ENCODE data around the gene GNL1. TPM values are rescaled to one million over a fixed set of nuclear protein-coding genes. Genes with fewer than 3 reads are reported as not detected.

GNL1 gene
- total and polyA plus RNA-seq, 9 of the 15 experiments (the other 6 are each of a cell fraction or from before 2014, with no cell fraction given) = 0.73 to 112 (median 58.0) TPM

DNA sequence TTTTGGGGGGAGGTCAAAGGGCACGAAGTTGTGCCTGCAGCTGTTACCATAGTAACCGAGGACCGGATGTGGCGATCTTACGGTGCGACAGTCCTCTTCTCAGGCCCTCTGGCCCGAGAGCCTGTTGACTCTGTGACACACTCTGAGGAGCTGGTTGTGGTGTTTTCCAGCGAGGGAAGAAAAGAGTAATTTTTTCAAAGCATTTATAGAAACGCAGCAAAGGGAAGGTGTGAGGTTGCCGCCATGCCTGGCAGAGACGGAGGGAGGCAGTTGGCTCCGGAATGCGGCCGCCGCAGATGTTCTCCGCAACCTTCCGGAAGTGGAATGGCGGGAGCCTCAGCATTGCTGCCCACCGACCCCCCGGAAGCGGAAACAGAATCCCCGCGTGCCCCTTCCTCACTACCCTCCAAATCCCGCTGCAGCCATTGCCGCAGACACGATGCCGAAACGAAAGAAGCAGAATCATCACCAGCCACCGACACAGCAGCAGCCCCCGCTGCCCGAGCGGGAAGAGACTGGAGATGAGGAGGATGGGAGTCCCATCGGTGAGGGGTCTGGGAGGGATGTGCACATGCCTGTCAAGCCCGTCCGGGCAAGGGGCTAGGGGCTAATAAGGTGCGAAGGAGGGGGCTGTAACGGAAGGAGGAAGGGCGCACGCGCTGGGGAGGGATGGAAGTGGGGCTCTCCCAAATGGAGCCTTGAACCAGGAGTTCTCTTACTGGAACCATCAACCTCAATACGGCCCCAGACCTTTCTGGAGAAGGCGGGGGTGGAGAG is 805 bp upstream of the GNL1 start, which contains the start of gene PRR3 (continued):
- TF ChIP-seq TCF7 (IDR thresholded peaks at IDR 0.05; ENCODE audit: borderline replicate concordance) (no peak), STAG1 (CRISPR knock-in tag; IDR thresholded peaks at IDR 0.05; ENCODE audit: borderline replicate concordance) (no peak), MECOM (CRISPR knock-in tag; IDR thresholded peaks at IDR 0.05) (no peak), SMARCE1 (IDR thresholded peaks at IDR 0.05) (no peak; the same call in 1 of the 2 replicates), ZBTB1 (CRISPR knock-in tag; IDR thresholded peaks at IDR 0.05; ENCODE audit: borderline replicate concordance, low read depth) (peak; percentile 81), ZNF121 (CRISPR knock-in tag; conservative IDR thresholded peaks at IDR 0.05) (no peak), TBP (optimal IDR thresholded peaks at IDR 0.05; ENCODE audit: low read depth, low read length) (peak; percentile 92), TEAD1 (CRISPR knock-in tag; IDR thresholded peaks at IDR 0.05) (peak; percentile 62 to 97; a peak in 3 of 4 replicates), ARID4B (CRISPR knock-in tag; IDR thresholded peaks at IDR 0.05) (no peak; the same call in none of the 2 replicates), TFAP4 (CRISPR knock-in tag; IDR thresholded peaks at IDR 0.05; ENCODE audit: borderline replicate concordance) (peak; percentile 81), POLR2B (IDR thresholded peaks at IDR 0.05; ENCODE audit: low read depth, partially characterized antibody) (peak; percentile 86), CC2D1A (IDR thresholded peaks at IDR 0.05) (peak; percentile 33; the same call in 1 of the 2 replicates), JUNB (CRISPR knock-in tag; conservative IDR thresholded peaks at IDR 0.05) (no peak), ZNF239 (CRISPR knock-in tag; IDR thresholded peaks at IDR 0.05) (no peak), KAT2B (IDR thresholded peaks at IDR 0.05; ENCODE audit: low read depth, low read length) (no peak), CBX5 (IDR thresholded peaks at IDR 0.05; ENCODE audit: borderline replicate concordance, low read depth) (0 out of 2 replicates have a peak, but pooled peaks have one; percentile 40), MEIS2 (IDR thresholded peaks at IDR 0.05; ENCODE audit: partially characterized antibody) (no peak), ZNF347 (CRISPR knock-in tag; IDR thresholded peaks at IDR 0.05; ENCODE audit: low read depth) (no peak)
- TF ChIP-seq, protein P1, sequence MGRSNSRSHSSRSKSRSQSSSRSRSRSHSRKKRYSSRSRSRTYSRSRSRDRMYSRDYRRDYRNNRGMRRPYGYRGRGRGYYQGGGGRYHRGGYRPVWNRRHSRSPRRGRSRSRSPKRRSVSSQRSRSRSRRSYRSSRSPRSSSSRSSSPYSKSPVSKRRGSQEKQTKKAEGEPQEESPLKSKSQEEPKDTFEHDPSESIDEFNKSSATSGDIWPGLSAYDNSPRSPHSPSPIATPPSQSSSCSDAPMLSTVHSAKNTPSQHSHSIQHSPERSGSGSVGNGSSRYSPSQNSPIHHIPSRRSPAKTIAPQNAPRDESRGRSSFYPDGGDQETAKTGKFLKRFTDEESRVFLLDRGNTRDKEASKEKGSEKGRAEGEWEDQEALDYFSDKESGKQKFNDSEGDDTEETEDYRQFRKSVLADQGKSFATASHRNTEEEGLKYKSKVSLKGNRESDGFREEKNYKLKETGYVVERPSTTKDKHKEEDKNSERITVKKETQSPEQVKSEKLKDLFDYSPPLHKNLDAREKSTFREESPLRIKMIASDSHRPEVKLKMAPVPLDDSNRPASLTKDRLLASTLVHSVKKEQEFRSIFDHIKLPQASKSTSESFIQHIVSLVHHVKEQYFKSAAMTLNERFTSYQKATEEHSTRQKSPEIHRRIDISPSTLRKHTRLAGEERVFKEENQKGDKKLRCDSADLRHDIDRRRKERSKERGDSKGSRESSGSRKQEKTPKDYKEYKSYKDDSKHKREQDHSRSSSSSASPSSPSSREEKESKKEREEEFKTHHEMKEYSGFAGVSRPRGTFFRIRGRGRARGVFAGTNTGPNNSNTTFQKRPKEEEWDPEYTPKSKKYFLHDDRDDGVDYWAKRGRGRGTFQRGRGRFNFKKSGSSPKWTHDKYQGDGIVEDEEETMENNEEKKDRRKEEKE (IDR thresholded peaks at IDR 0.05; ENCODE audit: borderline replicate concordance in 1 of 2, control insufficient read depth in 1 of 2, low read depth in 2 of 2, low read length in 1 of 2) = peak in 1 of 2 experiments; percentile 81; a peak in 2 of 4 replicates

All from K562 (cell line).